CD4-positive, alpha-beta T cell treated with Interleukin-15 for 1 hour (primary cell): ENCODE data around the gene CCDC137.

Experiments
- DNase-seq: peaks from one replicate; pipeline ENCODE4 v3.0.0-alpha.2; 2020

The CCDC137 gene

DNA sequence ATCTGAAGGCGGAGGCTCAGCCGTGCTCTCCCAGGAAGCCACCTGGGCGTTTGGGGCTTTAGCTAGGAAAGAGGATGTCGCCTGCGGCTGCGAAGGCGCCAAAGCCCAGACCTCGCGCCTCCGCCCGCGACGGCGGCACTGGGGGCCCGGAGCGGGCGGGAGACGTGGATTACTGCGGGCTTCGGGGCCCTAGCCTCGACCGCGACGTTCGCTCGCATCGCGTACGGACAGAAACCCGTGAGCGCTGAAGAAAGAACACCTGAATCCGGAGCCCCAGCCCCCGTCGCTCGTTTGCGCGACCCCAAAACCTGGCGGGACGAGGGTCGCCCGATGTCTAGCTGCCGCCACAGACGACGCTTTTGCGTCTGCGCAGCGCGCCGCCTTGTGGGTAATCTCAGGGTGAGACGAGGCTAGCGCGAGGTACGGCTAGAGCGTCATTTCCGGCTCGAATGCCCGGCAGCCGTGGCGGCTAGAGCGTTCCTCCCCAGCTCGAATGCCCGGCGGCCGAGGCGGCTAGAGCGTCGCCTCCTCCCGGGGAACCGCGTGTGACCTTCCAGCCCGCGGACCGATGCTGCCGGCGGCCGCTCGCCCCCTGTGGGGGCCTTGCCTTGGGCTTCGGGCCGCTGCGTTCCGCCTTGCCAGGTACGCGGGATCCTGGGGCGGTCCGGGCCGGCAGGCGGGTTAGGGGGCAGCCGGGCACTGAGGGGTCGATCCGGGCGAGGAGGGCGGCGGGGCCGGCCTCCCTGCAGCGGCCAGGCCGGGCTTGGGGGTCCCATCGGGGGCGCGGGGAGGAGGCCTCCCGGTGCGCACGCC lies 36.6 kb downstream of the CCDC137 start, which contains the start of gene MRPL12:
TSS of gene MRPL12 (plus strand) at position 434 of the 813 bp plus-strand sequence. CDS start at position 569, 135 bp downstream.
- DNase-seq = peak; percentile 90

DNA sequence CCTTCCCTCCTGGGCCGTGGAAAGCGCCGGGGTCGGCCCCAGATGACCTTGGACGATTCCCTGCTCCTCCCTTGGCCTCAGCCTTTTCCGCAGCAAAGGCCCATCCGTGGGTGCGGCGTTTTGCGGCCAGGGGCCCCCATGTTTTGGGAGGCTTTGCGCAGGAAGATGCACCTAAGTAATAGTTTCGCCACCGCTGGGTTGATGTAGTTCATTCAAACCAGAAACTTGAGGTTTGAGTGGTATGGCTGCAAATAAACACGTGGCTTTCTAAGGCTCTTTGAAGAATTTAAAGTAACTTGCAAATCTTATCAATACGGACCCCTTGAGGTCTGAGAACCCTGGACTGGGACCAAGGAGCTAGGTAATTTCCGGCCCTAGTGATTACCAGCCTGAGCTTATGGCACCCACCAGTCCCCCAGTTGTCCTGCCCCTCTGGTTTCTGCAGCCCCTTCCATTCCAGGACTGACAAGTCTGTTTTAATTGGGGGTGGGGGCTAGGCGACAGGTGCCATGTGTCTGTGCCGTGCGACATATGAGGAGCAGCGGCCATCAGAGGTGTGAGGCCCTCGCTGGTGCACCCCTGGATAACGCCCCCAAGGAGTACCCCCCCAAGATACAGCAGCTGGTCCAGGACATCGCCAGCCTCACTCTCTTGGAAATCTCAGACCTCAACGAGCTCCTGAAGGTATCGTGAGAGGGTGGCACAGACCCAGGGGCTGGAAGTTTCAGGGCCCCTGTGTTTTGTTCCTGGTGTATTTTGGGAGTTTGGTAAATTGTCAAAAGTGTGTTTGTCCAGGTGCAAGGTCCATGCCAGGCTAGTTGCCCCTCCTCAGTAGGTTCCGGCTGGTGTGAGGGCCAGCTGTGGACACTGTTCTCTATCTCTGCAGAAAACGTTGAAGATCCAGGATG lies 37.5 kb downstream of the CCDC137 start:
- no peak for DNase-seq

DNA sequence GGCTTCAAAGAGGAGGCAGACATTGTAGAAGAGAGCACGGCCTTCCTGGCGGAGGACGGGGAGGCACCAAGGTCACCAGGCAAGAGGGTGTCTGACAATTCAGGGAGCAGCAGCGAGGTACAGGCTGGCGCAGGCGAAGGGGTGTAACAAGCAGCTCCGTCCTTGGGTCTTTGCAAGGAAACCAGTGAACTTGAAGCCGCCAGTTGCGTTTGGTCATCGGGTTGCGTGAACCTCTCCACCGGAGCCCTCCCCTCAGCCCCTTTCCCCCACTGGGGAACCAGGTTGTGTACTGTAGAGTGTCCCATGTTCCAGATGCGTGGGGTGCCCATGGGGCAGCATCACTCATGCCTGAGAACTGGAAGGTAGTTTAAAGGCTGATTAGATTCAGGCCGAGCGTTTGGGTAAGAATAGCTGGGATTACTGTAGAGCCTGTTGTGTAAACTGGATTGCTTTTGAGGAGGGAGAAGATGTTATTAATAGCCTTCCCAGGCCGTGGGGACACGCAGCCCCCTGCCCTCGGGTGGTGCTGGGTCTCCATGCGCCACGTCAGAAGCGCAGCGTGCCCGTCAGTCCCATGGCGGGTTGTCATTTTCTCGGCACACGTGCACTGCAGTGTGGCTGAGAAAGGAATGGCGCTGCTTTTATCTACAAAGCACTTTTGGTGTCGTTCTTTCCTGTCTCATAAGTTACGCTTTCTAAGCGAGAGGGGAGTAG lies 39.1 kb downstream of the CCDC137 start:
- no peak for DNase-seq

DNA sequence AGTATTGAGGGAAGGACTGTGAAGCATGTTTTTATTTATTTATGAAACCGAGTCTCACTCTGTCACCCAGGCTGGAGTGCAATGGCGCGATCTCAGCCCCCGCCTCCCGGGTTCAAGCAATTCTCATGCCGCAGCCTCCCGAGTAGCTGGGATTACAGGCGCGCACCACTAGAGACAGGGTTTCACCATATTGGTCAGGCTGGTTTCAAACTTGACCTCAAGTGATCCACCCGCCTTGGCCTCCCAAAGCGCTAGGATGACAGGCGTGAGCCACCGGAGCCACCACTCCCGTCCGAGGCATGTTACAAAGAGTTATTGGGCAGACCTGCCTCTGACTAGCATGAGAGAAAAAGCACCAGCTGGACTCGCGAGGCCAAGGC lies 39.7 kb downstream of the CCDC137 start:
- DNase-seq = no peak

DNA sequence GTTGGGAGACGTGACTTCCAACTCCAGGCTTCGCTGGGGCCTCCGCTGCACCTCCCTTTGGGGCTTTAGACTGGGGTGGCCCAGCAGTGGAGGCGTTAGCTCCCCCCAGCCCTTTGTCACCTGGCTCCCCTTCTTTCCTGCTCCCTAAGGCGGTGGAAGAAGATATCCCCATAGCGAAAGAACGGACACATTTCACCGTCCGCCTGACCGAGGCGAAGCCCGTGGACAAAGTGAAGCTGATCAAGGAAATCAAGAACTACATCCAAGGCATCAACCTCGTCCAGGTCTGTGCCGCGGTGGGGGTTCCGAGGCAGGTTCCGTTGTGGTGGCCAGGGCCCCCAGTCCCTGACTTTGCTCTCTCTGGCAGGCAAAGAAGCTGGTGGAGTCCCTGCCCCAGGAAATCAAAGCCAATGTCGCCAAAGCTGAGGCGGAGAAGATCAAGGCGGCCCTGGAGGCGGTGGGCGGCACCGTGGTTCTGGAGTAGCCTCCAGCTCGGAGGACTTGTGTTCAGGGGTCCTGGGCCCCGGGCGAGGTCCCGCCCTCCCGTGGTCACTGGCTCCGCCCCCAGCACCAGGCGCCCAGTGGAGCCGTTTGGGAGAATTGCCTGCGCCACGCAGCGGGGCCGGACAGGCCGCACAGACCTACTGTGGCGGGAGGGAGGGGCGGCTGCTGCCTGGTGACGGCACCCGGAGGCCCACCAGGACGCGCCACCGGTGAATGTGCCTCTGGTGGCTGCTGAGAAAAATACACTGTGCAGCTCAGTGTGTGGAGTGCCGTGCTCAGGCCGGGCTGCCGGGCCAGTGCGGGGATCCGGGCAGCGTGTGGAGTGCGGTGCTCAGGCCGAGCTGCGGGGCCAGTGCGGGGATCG lies 40.5 kb downstream of the CCDC137 start:
- DNase-seq = no peak

DNA sequence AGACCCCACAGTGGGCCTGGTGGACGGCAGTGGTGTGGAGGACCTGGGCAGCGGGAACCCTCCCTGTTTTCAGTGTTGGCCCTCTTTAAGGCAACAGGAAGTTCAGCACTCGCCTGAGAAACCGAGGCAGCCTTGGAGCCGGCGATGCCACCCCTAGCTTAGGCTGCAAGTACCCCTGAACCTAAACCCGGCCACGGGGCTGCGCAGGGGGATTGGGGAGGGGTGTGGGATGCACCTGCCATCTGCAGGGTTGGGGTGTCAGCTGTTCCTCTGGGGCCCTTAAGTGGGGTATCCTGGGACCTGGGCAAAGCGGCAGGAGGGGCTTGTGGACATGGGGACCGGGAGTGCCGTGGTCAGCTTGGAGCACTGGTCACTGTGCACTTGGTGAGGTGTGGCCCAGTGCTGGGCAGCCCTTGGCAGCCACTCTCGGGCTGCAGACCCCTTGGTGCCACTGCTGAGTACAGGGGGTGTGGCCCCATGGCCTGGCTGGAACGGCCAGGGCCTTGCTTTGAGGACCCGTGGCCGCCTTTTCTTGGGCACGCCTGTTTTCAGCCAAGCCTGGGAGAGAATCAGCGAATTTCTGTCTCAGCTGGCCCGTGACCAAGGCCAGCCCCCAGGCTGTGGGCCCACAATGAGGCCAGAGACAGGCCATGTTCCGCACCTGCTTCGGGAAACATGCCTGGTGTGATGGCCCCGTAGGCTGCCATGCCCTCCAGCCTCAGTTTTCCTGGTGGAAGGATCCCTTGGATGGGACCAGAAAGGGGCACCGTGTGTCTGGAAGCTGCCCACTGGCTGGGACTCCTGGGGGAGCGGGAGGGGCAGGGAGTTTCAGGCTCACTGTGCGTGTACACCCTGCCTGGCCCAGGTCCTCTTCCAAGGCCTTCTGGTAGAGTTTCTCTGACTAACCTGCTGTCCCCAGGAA lies 41.4 kb downstream of the CCDC137 start:
- DNase-seq = no peak

DNA sequence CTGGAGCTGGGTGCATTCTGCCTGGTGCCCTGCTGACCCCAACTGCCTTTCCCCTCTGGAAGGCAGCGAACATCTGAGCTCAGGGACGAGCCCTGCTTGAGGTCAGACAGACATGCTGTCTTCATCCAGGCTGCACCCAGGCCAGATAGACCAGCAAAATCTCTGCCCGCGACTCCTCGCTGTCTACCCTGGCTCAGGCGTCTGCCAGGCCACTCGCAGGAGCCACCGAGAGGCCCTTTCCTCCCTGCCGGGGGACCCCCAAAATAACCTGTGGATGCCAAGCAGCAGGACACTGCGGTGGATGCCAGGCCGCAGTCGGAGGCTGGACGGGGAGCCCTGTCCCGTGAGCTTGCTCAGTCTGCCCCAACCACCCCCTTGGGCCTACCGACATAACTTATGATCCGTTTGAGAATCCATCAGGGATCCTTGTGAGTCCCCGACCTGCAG lies 42.2 kb downstream of the CCDC137 start:
- DNase-seq = no peak

DNA sequence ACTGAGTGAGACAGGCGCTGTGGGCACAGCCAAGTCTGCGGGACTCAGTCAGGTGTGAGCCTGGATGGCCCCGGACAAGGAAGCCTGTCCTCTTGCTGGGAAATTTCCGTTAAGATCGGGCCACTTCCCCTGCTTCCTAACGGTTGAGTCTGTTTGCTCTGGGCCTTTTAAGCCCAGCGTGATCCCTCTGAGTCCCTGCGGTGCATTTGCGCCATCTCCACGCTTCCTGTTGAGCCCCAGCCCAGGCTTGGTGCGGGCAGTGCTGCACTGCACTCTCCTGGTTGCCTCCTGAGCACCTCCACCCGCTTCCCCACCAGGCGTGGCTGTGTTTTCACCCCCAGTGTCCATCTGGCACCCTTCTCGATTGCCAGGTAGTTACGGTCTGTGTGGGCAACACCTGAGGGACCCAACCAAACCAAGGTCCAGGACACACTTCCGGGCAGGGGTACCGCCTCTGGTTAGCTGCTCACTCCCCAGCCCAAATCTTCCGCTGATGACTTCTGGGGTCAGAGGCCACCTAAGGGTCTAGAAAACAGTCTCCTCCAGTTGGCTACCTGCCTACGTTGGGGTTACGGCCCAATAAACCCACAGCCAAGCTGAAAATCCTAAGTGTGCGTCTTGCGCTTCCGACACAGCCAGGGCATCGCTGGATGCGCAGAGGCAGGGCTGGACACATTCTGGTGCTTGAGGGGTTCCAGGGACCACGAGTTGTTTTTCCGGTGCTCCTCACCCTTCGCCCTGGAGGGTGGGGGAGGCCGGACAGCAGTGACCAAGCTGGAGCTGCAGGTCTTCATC lies 44.2 kb downstream of the CCDC137 start:
- no peak for DNase-seq

DNA sequence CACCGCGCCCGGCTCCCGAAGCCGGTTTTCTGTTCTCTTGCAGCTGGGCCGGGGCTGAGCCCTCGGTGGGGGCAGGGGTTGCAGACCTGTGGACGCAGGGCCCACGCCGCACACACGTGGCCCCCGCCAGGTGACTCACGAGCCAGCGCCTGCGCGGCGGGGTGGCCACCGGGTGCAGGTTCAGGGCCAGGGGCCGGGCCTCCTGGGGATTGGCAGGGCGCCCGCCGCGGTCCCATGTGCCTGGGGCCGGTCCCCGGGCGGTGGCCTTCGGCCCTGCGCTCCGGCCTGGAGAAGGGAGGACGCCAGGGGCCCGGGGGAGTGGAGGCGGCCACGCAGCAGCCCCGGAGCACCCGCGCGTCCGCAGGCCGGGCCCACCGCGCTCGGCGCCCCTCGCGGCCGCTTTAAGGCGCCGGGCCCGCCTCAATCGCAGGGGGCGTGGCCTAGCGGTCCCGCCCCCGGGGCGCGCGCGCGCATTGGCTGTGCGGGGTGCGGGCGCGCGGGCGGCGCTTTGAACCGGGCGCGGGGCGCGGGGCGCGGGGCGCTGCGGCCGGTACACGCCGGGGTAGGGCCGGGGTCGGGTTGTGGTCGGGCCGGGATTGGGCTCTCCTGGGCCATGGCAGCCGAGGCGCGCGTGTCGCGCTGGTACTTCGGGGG lies 45.4 kb downstream of the CCDC137 start, which contains the start of gene SLC25A10:
TSS of gene SLC25A10 (plus strand) at position 471 of the 654 bp plus-strand sequence. CDS start at position 614, 143 bp downstream.
- peak; percentile 74 for DNase-seq

DNA sequence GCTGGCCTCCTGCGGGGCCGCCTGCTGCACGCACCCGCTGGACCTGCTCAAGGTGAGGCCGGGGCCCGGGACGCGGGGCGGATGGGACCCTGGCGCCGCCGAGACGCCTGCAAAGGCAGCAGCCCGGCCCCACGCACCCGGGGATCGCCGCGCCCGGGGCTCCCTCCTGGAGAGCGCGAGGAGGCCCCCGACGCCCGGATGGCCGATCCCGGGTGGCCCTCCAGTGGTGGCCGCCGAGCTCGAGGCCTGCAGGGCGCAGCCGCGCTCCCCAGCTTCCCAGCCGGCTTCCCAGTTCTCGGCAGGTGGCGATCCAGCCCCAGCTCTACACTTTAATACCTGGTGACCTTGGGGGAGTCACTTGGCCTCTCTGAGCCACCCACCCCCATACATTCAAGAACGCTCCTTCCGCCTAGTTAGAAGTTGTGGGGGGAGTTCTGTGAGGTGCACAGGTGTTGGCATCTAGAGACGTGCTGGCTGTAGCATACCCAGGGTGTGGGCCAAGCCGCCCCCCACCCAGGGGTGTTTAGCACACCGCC lies 46.0 kb downstream of the CCDC137 start:
- DNase-seq = no peak

DNA sequence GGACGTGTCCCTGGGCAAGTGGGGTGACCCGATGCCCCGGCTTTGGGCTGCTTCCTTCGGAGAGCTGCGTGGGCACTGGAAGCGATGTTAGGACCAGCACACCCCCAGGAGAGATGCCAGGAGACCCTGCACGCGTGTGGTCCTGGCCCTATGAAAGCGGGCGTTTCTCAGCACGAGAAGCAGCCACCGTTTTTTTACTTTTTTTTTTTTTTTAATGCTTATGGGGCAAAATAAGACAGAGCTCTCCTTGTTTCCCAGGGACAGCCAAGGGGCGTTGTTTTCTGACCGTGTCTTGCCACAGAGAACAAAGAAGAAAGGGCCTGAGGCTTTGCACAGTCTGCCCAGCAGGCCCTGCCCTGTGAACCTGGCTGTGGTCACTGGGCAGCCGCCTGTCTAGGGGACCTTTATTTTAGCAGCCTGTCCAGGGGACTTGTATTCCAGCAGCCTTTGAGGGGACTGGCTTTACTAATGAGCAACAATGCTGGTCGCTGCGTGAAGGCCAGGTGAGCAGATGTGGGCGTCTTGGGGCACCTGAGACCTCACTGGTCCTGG lies 46.5 kb downstream of the CCDC137 start:
- DNase-seq = no peak

DNA sequence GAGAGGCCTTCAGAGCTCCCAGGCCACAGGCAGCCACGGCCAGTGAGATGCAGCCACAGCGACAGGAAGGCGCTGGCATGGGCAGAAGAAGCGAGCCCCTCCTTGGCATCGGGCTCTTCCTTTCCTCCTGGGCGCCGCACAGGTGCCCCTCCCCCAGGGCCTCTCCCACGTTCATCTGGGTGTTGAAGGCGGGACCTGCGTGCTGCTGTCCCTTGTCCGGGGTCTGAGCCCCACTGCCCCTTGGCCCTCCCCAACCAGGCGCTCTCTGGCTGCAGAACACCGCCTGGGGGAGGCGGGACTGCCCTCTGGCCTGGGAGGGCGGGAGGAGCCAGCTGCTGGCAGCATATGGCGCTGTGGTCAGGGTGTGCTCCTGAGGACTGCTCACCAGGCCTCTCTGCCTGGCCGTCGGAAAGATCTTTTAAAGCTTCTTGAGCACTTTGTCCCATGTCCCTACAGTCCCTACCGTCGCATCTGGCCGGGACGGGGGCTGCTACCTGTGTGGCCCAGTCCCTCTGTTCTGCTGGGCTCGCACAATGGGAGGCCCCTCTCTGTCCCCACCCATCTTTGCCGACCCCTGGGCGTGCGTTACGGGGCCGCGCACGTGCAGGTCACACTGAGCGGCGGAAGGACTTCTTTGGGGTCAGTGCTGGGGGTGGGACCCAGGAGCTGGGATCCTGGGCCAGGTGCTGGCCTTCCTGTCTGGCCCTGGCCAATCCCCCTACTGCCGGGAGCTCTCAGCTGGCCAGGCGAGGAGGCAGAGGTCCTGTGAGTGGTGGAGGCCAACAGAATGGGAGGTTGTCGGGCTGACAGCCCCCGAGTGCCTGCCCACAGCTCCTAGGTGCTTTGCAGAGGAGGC lies 47.2 kb downstream of the CCDC137 start:
- DNase-seq = no peak

DNA sequence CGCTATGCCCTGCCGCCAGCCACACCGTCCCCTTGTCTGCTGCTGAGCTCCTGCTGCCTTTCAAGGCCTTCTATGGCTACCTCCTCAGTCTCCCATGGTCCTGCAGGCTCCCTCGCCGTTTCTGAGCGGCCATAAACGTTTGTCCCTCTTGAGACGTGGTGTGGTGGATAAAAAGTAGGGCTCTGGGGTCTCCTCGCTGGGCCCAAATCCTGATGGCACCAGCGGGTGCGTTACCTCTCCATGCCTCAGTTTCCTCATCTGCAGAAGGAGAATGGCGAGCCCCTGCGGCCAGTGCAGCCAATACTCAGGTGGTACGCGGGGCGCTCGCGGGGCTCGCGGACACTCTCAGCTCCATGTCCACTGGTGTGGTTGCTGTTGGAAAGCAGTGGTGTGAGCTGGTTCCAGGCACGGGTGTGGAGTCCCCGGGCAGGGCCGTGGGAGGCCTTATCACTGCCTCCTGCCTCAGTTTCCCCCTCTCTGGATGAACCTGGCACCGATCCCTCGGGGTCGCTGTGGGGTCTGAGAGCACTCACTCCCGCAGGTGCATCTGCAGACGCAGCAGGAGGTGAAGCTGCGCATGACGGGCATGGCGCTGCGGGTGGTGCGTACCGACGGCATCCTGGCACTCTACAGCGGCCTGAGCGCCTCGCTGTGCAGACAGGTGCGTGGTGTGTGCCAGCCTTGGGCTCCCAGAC lies 48.0 kb downstream of the CCDC137 start:
- no peak for DNase-seq

DNA sequence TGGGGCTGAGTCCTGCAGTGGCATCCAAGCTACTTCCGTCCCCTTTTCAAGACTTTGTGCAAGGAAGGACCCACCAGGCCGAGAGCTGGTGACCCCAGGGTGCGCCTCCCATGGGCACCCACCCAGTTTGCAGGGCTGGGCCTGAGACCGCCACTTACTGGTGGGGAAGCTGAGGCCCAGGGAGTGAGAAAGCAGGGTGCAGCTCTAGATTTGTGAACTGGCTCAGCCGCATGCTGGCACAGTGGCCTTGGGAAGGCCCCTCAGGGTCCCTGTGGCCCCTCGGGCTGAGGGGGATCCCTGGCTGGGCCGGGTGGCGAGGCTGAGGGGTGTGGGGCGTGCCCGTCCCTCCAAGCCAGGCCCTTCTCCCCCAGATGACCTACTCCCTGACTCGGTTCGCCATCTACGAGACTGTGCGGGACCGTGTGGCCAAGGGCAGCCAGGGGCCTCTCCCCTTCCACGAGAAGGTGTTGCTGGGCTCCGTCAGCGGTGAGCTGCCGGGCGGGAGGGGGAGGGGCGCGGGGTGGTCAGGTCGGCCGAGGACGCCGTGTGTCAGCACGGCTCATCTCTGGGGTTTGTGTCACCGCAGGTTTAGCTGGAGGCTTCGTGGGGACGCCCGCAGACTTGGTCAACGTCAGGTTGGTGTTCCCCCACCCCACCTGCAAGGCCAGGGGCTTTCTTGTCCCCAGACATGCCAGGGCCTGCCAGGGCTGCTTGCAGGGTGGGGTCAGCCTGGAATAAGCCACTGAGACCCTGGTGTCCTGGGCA lies 48.8 kb downstream of the CCDC137 start:
- no peak for DNase-seq

DNA sequence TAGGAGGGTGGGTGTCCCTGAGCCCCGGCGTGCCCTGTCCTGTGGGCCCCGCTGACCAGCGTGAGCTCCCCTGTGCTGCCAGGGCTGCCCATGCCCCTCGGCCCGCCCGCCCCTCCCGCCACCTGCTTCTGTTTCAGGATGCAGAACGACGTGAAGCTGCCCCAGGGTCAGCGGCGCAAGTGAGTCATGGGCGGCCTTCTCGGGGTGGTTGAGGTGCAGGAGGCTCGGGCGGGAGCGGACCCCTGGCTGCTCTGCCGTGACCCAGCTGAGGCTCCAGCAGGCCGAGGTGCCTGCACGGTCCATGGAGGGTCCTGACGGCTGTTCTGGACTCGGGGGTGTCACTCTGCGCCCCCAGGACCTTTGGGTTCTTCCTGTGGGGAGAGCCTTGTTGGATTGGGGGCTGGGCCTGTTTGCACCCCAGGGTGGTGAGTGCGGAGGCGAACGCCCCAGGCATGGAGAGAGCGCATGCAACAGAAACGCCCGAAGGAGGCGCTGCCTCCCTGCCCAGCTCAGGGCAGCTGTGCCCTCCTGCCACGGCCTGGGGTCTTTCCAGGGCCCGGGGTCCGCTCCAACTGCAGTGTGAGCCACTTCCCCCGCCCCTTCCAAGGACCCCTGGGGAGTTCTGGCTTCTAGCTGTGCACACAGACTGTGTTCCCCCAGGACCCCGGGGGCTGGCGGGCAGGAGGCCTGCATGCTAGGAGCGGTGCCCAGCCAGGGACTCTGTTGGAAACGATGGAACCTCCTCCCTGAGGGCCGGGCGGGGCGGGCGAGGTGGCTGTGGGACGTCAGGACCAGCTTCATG lies 49.5 kb downstream of the CCDC137 start:
- no peak for DNase-seq

DNA sequence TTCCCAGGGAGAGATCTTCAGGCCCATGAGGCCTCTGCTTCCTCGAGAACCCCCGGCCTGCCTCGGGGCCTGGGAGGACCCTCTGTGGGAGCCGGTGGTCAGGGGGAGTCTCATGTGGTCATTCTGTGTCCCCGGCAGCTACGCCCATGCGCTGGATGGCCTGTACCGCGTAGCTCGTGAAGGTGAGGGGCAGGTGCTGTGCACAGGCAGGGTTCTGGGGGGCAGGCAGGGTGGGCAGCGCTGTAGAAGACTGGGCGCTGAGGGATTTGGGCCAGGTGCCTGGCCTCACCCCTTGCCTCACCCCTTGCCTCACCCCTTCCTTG lies 50.1 kb downstream of the CCDC137 start:
- DNase-seq = no peak
